K562 (cell line): Measurements from ENCODE around the gene FGF21. TPM values are rescaled to one million over a fixed set of nuclear protein-coding genes. Genes with fewer than 3 reads are reported as not detected.

ENCODE experiments used
- CBX5 ChIP-seq: IDR thresholded peaks from 2 replicates; pipeline ENCODE4 v1.6.1; 2014; ENCODE audit warnings: low read depth, borderline replicate concordance
- E2F8 ChIP-seq: fragments of 450-650 bp; IDR thresholded peaks from 2 replicates; pipeline ENCODE4 v1.7.1; 2018; ENCODE audit warnings: mild to moderate bottlenecking, low read depth; ENCODE audit not compliant: partially characterized antibody
- FOXM1 ChIP-seq, 2 experiments: fragments of 450-650 bp in 1 of 2; sonication (generic) in 1 of 2; formaldehyde crosslinking in 1 of 2; IDR thresholded peaks; 2 replicates each; pipeline versions ENCODE4 v1.6.1 to v1.9.0; 2017 to 2022; ENCODE audit warnings: low read depth in 2 of 2, mild to moderate bottlenecking in 2 of 2, missing genetic modification reagents in 1 of 2, moderate library complexity in 1 of 2
- HDGF ChIP-seq: fragments of 450-650 bp; IDR thresholded peaks from 2 replicates; pipeline ENCODE4 v1.6.1; 2016
- IRF9 ChIP-seq: fragments of 450-650 bp; IDR thresholded peaks from 2 replicates; pipeline ENCODE4 v1.6.1; 2016; ENCODE audit warnings: missing biosample characterization, missing genetic modification characterization
- MEF2A ChIP-seq: IDR thresholded peaks from 2 replicates; pipeline ENCODE4 v1.6.1; 2011; ENCODE audit warnings: low read depth, mild to moderate bottlenecking, low read length, moderate library complexity; ENCODE audit not compliant: control insufficient read depth
- MYBL2 ChIP-seq, 2 experiments: fragments of 450-650 bp in 1 of 2; sonication (generic) in 1 of 2; formaldehyde crosslinking in 1 of 2; IDR thresholded peaks; 2 replicates each; pipeline versions ENCODE4 v1.6.1 to v1.8.1; 2017 to 2022; ENCODE audit warnings: borderline replicate concordance in 1 of 2, inconsistent platforms in 1 of 2, low read depth in 1 of 2, mild to moderate bottlenecking in 1 of 2, missing genetic modification reagents in 1 of 2, moderate library complexity in 1 of 2
- PPARD ChIP-seq: fragments of 250-450 bp; sonication (Bioruptor Pico); IDR thresholded peaks from 2 replicates; pipeline ENCODE4 v1.8.0; 2022; ENCODE audit warnings: inconsistent platforms, mild to moderate bottlenecking, moderate library complexity
- RBM15 ChIP-seq: fragments of 200-400 bp; formaldehyde crosslinking; IDR thresholded peaks from 2 replicates; pipeline ENCODE4 v1.6.1; 2018; ENCODE audit warnings: mild to moderate bottlenecking, low read length, moderate library complexity; ENCODE audit not compliant: insufficient read depth
- RBM22 ChIP-seq: fragments of 200-400 bp; formaldehyde crosslinking; IDR thresholded peaks from 2 replicates; pipeline ENCODE4 v1.6.1; 2018; ENCODE audit warnings: low read length, low read depth; ENCODE audit not compliant: poor library complexity, severe bottlenecking
- RUNX1 ChIP-seq: sonication (generic); IDR thresholded peaks from 2 replicates; pipeline ENCODE4 v1.6.1; 2016; ENCODE audit warnings: antibody characterized with exemption, low read depth
- SMARCC2 ChIP-seq: fragments of 450-650 bp; IDR thresholded peaks from 2 replicates; pipeline ENCODE4 v1.6.1; 2017; ENCODE audit warnings: antibody characterized with exemption, moderate library complexity, mild to moderate bottlenecking, low read depth
- SUPT5H ChIP-seq: fragments of 450-650 bp; IDR thresholded peaks from 2 replicates; pipeline ENCODE4 v1.6.1; 2016
- ZBED1 ChIP-seq: IDR thresholded peaks from 2 replicates; pipeline ENCODE4 v1.6.1; 2014
- ZNF121 ChIP-seq: sonication (generic); formaldehyde crosslinking; conservative IDR thresholded peaks from 2 replicates; pipeline ENCODE4 v1.8.0; 2022; ENCODE audit warnings: missing genetic modification reagents
- ZNF146 ChIP-seq: IDR thresholded peaks from one replicate; pipeline ENCODE4 v1.6.1; 2018; ENCODE audit warnings: missing compliant biosample characterization; ENCODE audit not compliant: unreplicated experiment
- ZNF165 ChIP-seq: fragments of 250-450 bp; sonication (Bioruptor Pico); IDR thresholded peaks from 2 replicates; pipeline ENCODE4 v1.4.0; 2020; ENCODE audit warnings: borderline replicate concordance
- ZNF699 ChIP-seq: fragments of 250-450 bp; sonication (Bioruptor Pico); IDR thresholded peaks from 2 replicates; pipeline ENCODE4 v1.8.0; 2021; ENCODE audit warnings: mild to moderate bottlenecking, moderate library complexity; ENCODE audit not compliant: insufficient replicate concordance
- ZNF740 ChIP-seq, 3 experiments: fragments of 200-800 bp in 1 of 3; sonication (Bioruptor generic) in 1 of 3; sonication (generic) in 1 of 3; formaldehyde crosslinking in 1 of 3; IDR thresholded peaks; 2 replicates each; pipeline versions ENCODE4 v1.6.1 to v1.8.0; 2016 to 2022; ENCODE audit warnings: mild to moderate bottlenecking in 2 of 3, missing compliant biosample characterization in 2 of 3, missing genetic modification characterization in 2 of 3, missing genetic modification reagents in 1 of 3
- polyA plus RNA-seq, 8 experiments: library from polyadenylated mRNA; depleted of rRNA in 4 of 8; stranded (reverse) in 5 of 8; unstranded in 3 of 8; fragments of >200 nt; fragmentation: Nextera tagmentation in 2 of 8; fragmentation: Illumina TruSeq in 1 of 8; extraction: Ambion mirVana in 2 of 8; extraction: Trizol in 1 of 8; gene quantifications; 2 replicates each; pipeline versions ENCODE4 v1.2.1 to v1.2.3, GENCODE V29; 2011 to 2014; ENCODE audit warnings: inconsistent platforms in 1 of 8, missing spikeins in 1 of 8
- total RNA-seq, 7 experiments: library from RNA; depleted of rRNA in 6 of 7; stranded (reverse); fragments of >200 nt in 6 of 7; fragmentation: Illumina TruSeq in 2 of 7; extraction: Trizol in 2 of 7; gene quantifications; 2 replicates each; pipeline versions ENCODE4 v1.2.1 to v1.2.3, GENCODE V29; 2011 to 2021; ENCODE audit warnings: low replicate concordance in 1 of 7
- TF ChIP-seq, protein P1 (sequence below): IDR thresholded peaks from 2 replicates; pipeline ENCODE4 v1.6.1; 2011; ENCODE audit not compliant: insufficient read length; ENCODE audit errors: extremely low read depth
- TF ChIP-seq, protein P2 (sequence below): fragments of 250-450 bp; sonication (Bioruptor Pico); IDR thresholded peaks from 2 replicates; pipeline ENCODE4 v1.5.0; 2022; ENCODE audit warnings: mild to moderate bottlenecking

FGF21 gene
- total and polyA plus RNA-seq, 9 of the 15 experiments (the other 6 are each of a cell fraction or from before 2014, with no cell fraction given), result 0.04 to 0.77 (median 0.09) TPM; not detected in 6

DNA sequence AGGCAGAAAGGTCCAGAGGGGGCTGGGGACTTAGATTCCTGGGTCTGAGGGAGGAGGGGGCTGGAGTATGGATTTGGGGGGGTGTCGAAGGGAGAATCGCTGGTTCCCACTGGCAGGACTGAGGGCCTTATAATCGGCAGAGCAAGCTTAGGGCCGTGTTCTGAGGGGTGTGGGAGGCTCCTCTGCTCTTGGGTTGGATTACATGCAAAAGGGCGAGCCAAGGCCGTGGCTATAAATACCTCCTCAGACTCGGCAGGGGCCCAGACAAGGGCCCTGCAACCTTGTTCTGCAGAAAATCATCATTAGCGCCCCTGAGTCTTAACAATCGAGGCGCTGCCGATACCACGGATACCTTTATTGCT is 35.1 kb upstream of the FGF21 start (continued):
- TF ChIP-seq SMARCC2 (no peak), E2F8 (no peak), ZNF699 (CRISPR knock-in tag) (no peak), IRF9 (tag) (no peak), CBX5 (no peak), HDGF (peak; percentile 34; the same call in 1 of the 2 replicates), RBM22 (no peak), RBM15 (no peak), FOXM1 (IDR thresholded peaks at IDR 0.05; ENCODE audit: low read depth) (no peak), FOXM1 (CRISPR knock-in tag; IDR thresholded peaks at IDR 0.05; ENCODE audit: low read depth) (no peak), ZNF165 (CRISPR knock-in tag) (no peak), ZNF740 (CRISPR knock-in tag; IDR thresholded peaks at IDR 0.05) (no peak), ZNF740 (tag; IDR thresholded peaks at IDR 0.05) (no peak), MEF2A (peak; percentile 43; the same call in 1 of the 2 replicates), PPARD (CRISPR knock-in tag) (no peak), SUPT5H (0 out of 2 replicates have a peak, but pooled peaks have one; percentile 26), ZNF121 (no peak), ZBED1 (no peak), ZNF146 (CRISPR knock-in tag) (no peak), MYBL2 (IDR thresholded peaks at IDR 0.05; ENCODE audit: low read depth) (no peak), MYBL2 (CRISPR knock-in tag; IDR thresholded peaks at IDR 0.05; ENCODE audit: borderline replicate concordance) (no peak), RUNX1 (no peak)
- TF ChIP-seq, protein P1, sequence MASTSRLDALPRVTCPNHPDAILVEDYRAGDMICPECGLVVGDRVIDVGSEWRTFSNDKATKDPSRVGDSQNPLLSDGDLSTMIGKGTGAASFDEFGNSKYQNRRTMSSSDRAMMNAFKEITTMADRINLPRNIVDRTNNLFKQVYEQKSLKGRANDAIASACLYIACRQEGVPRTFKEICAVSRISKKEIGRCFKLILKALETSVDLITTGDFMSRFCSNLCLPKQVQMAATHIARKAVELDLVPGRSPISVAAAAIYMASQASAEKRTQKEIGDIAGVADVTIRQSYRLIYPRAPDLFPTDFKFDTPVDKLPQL, result no peak
- TF ChIP-seq, protein P2, sequence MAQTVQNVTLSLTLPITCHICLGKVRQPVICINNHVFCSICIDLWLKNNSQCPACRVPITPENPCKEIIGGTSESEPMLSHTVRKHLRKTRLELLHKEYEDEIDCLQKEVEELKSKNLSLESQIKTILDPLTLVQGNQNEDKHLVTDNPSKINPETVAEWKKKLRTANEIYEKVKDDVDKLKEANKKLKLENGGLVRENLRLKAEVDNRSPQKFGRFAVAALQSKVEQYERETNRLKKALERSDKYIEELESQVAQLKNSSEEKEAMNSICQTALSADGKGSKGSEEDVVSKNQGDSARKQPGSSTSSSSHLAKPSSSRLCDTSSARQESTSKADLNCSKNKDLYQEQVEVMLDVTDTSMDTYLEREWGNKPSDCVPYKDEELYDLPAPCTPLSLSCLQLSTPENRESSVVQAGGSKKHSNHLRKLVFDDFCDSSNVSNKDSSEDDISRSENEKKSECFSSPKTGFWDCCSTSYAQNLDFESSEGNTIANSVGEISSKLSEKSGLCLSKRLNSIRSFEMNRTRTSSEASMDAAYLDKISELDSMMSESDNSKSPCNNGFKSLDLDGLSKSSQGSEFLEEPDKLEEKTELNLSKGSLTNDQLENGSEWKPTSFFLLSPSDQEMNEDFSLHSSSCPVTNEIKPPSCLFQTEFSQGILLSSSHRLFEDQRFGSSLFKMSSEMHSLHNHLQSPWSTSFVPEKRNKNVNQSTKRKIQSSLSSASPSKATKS (CRISPR knock-in tag), result no peak
